ENCODE data around the gene RNF157.
"Not testable (repeated sequence)": the region's sequence is repeated elsewhere in the genome, so short reads cannot be mapped to it uniquely, and the experiment has no call there.

RNF157 gene

DNA sequence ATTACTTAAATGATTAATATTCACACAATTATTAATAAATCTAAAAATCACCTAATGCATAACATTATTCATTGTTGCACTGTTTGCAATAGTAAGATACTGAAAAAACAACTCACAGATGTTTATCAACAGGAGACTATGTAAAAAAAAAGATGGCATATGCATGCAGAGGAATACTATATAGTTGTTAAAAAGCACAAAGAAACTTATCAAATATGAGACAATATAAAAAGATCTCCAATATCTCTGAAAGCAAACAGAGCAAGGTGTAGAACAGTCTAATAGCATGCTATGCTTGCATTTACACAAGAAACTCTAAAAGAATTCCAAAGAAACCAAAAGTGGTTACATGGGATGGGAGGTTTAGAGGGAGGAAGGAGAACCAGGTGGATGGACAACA, 3.7 kb downstream of the RNF157 start:
- no peak for FAIRE-seq
- DNase-seq (ENCODE audit: low spot score), result no peak

DNA sequence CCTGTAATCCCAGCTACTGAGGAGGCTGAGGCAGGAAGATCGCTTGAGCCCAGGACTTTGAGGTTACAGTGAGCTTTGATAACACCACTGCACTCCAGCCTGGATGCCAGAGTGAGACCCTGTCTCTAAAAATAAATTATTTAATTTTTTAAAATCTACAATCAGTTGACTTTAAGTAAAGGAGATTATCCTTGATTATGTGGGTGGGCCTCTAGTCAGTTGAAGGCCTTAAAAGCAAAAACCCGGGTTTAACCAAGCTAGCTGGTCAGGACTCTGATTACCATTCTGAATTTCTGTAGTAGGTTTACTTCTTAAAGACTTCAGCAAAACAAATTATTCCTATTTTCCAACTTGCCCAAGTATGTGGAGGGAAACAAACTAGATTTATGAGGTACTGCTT, 4.4 kb downstream of the RNF157 start:
- DNase-seq (ENCODE audit: low spot score) (no peak), FAIRE-seq (no peak)

- FAIRE-seq (no peak), DNase-seq (ENCODE audit: low spot score) (no peak)
These were observed 6.0 kb downstream of the RNF157 start for GRCh38 chr17:76234354-76234679.

DNA sequence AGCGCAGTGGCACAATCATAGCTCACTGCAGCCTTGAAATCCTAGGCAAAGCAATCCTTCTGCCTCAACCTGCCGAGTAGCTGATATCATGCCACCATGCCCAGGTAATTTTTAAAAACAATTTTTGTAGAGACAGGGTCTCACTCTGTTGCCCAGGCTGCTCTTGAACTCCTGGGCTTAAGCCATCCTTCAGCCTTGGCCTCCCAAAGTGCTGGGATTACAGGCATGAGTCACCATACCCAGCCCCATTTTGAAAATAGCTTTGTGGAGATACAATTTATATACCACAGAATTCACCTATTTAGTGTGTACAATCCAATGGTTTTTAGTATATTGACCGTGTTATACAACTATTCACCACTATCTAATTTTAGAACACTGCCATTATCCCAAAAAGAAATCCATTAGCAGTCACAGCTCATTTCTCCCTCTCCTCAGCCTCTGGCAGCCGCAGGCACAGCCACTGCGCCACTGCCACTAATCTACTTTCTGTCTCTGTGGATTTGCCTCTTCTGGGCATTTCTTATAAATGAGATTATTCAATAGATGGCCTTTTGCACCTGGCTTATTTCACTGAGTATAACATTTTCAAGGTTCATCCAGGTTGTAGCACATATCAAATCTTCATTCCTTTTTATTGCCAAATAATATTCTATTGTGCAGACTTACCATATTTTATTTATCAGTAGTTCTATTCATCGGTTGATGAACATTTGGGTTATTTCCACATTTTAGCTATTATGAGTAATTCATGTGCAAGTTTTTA, 6.5 kb downstream of the RNF157 start:
- no peak for DNase-seq (ENCODE audit: low spot score)
- FAIRE-seq, result no peak

GRCh38 chr17:76232342-76232741, 8.0 kb downstream of the RNF157 start:
- DNase-seq (ENCODE audit: low spot score), result no peak
- FAIRE-seq, result no peak

- FAIRE-seq; DNase-seq (ENCODE audit: low spot score): not testable (repeated sequence)
These were observed 13.5 kb downstream of the RNF157 start for GRCh38 chr17:76226749-76227148.

- not testable (repeated sequence) for DNase-seq (ENCODE audit: low spot score); FAIRE-seq
These were observed 14.8 kb downstream of the RNF157 start for GRCh38 chr17:76225373-76226086.

DNA sequence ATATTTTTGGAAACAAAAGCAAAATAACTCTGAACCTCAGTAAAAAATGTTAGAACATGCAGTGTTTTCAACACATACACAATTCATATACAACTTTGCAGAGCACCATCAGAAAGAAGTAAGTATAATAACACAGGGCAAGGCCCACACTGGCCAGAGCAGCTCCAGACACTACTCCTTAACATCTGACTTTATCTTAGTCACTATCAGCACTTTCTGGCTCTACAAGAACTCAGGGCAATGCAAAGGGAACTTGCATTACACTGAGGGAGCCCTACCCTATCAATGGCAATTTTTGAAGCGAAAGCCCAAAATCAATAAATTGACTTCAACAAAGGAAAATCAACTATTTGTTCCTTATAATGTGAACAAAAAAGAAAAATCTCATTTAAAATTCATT, 16.5 kb downstream of the RNF157 start:
- no peak for DNase-seq (ENCODE audit: low spot score)
- FAIRE-seq, result no peak

DNA sequence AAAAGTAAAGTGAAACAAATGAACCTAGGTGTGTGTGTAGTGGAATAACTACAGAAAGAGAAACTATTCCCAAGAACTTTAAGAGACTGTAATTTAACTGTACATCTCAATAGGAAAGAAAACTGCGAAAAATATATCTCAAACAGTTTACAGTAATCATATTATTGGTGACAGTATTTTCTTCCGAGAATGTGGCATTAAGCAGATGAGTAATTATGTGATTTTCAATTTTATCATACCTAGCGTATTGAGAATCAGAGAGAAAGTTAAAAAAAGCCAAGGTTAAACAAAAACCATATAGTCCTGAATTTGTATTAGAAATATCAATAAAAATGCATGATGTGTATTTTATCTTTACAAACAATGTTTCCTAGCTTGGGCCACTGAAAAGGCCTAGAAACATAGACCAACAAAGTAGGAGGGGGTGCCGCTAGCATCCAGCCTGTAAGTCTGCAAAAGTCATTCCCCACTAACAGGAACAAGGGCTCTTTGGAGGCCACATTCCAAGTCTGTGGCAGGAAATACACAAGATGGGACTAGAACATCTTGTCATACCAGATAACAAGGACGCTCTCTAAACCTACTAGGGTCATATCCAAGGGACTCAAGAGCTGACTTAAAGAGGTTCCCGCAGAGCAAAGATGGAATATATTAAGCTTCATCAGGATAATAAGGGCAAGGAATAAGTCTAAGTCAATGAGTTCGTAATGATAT, 20.5 kb downstream of the RNF157 start:
- FAIRE-seq (no peak), DNase-seq (ENCODE audit: low spot score) (no peak)

- no peak for FAIRE-seq
- no peak for DNase-seq (ENCODE audit: low spot score)
These were observed 23.2 kb downstream of the RNF157 start for GRCh38 chr17:76217081-76217480.

DNA sequence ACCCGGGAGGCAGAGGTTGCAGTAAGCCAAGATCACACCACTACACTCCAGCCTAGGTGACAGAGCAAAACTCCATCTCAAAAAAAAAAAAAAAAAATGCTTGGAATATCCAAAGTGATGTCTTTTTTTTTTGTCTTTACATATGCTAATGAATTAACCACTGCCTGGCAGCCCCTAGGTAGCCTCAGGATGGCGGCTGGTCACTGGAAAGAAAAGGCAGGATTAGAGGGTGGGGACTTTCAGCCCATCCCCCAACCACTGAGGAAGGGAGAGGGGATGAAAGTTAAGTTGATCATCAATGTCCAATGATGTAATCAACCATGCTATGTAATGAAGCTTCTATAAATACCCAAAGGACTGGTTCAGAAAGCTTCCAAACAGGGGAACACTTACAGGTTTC, 26.8 kb downstream of the RNF157 start:
- no peak for FAIRE-seq
- no peak for DNase-seq (ENCODE audit: low spot score)

GRCh38 chr17:76208120-76208519, 32.2 kb downstream of the RNF157 start:
- DNase-seq (ENCODE audit: low spot score) (no peak), FAIRE-seq (no peak)

- FAIRE-seq (no peak), DNase-seq (ENCODE audit: low spot score) (no peak)
These were observed 32.8 kb downstream of the RNF157 start for GRCh38 chr17:76207275-76208059.

DNA sequence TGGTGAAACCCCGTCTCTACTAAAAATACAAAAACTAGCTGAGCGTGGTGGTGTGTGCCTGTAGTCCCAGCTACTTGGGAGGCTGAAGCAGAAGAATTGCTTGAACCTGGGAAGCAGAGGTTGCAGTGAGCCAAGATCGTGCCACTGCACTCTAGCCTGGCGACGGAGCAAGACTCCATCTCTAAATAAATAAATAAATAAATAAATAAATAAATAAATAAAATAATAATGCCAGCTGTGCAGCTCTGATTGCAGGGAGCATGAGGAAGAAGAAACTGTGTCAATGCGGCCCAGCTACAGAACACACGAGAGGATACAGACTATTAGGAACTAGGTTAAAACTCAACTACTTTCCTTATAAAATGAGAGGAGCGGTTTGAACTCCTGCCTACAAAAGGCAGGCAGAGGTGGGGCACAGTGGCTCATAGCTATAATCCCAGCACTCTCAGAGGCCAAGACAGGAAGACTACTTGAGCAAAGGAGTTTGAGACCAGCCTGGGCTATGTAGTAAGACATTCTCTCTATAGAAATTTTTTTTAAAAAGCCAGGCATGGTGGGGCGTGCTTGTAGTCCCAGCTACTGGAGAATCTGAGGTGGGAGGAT, 34.6 kb downstream of the RNF157 start:
- not testable (repeated sequence) for DNase-seq (ENCODE audit: low spot score); FAIRE-seq

GRCh38 chr17:76204277-76204676, 36.0 kb downstream of the RNF157 start:
- FAIRE-seq (peak; percentile 80), DNase-seq (ENCODE audit: low spot score) (peak; percentile 74)

DNA sequence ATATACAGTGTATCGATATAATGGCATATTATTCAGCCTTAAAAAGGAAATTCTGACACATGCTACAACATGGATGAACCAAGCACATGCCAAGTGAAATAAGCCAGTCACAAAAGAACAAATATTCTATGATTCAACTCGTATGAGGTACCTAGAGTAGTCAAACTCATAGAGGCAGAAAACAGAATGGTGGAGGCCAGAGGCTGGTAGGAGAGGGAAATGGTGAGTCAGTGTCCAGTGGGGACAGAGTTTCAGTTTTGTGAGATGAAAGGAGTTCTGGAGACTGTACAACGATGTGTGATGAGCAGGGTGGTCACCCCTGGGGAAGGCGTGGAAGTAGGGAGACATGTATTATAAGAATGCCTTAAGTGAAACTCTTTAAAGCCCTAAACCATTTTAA, 39.9 kb downstream of the RNF157 start:
- DNase-seq (ENCODE audit: low spot score) (no peak), FAIRE-seq (no peak)

- DNase-seq (ENCODE audit: low spot score), result no peak
- FAIRE-seq, result no peak
These were observed 40.8 kb downstream of the RNF157 start for GRCh38 chr17:76199469-76199868.

- FAIRE-seq (no peak), DNase-seq (ENCODE audit: low spot score) (no peak)
These were observed 41.6 kb downstream of the RNF157 start for GRCh38 chr17:76198702-76199101.

- FAIRE-seq (no peak), DNase-seq (ENCODE audit: low spot score) (no peak)
These were observed 42.4 kb downstream of the RNF157 start for GRCh38 chr17:76197911-76198310.

- FAIRE-seq (no peak), DNase-seq (ENCODE audit: low spot score) (no peak)
These were observed 43.6 kb downstream of the RNF157 start for GRCh38 chr17:76196675-76197074.

Measured in RCC 7860 (cell line).